GM18508 (cell line): ENCODE data around the gene OR10T2.
"Not testable (repeated sequence)": the region's sequence is repeated elsewhere in the genome, so short reads cannot be mapped to it uniquely, and the experiment has no call there.

ENCODE experiments used
- ATAC-seq: cut with Tn5 transposase; IDR thresholded peaks from one replicate; pipeline ENCODE4 v1.9.1; 2021; ENCODE audit warnings: moderate number of reproducible peaks; ENCODE audit not compliant: insufficient read depth, unreplicated experiment

OR10T2 gene

DNA sequence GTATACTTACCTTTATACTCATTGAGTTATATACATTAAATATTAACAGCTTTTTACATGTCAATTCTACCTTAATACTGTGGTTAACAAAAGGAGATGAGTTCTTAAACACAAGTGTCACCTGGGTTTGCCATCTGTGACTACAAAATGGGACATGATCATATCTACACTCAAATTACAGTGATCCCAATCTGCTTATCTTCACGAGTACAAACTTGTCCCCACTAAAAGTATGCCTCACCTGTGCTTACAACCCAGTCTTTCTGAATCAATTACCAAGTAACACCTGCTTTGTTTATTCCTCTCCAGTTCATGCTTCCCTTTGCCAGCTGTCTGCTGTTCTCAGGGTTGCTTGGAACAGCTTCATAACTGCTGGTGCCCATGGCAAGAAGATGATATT is 36.8 kb downstream of the OR10T2 start:
- no peak for ATAC-seq

DNA sequence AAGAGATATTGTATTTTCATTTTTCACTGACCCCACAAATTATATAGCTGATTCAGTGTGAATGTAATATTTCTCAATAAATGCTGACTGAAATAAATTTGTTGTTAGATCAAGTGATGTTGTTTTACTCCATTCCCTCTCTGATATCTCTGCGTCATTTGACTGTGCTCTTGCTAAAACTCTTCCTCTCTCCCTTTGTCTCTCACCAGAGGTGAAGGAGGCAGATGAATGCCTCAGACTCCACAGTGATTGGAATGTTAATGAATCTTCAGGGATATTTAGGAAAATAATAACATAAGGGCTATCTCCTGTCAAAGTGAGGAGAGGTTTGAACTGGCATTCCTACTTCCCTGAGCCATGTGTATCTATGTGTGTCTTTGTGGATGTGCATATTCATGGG is 41.8 kb downstream of the OR10T2 start:
- no peak for ATAC-seq

DNA sequence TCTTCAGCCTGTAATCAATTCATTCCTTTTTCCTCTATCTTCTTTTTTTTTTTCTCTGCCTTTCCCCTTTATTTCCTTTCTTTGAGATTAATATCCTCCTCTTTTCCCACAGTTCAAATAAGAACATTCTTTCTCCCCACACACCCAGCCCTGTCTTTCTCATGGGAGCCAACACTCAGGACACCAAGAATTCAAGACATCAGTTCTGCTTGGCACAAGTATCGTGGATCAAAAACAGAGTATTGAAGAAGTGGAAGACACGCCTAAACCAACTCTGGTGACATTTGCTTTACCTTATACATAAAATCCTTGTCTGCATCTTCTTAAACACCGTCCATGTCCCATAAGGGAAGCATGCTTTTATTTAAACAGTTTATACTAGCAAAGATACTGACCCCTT is 42.6 kb downstream of the OR10T2 start:
- ATAC-seq: no peak

DNA sequence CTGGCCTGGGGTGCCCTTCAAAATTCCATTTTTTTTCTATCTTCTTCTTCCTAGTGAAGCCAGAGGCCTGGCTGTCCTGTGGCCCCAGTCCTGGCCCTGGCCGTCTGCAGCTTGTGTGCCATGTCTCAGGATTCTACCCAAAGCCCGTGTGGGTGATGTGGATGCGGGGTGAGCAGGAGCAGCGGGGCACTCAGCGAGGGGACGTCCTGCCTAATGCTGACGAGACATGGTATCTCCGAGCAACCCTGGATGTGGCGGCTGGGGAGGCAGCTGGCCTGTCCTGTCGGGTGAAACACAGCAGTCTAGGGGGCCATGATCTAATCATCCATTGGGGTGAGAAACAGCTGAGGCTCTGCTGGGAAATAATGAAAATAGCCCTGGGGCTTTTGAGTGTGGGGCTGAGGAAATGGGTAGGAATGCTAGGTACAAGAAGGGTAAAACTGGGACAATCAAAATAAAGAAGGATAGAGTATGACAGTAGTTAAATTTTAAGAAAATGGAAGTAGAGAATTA is 43.4 kb downstream of the OR10T2 start:
- ATAC-seq: no peak

DNA sequence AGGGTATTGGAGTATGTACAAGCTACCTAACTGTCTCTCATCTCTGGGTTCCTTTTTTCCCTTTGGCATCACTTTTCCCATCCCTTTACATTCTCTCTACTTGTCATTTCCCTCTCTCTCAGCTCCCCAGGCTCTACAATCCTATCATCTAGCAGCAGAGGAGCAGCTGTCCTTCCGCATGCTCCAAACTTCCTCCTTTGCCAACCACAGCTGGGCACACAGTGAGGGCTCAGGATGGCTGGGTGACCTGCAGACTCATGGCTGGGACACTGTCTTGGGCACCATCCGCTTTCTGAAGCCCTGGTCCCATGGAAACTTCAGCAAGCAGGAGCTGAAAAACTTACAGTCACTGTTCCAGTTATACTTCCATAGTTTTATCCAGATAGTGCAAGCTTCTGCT is 45.0 kb downstream of the OR10T2 start:
- no peak for ATAC-seq

DNA sequence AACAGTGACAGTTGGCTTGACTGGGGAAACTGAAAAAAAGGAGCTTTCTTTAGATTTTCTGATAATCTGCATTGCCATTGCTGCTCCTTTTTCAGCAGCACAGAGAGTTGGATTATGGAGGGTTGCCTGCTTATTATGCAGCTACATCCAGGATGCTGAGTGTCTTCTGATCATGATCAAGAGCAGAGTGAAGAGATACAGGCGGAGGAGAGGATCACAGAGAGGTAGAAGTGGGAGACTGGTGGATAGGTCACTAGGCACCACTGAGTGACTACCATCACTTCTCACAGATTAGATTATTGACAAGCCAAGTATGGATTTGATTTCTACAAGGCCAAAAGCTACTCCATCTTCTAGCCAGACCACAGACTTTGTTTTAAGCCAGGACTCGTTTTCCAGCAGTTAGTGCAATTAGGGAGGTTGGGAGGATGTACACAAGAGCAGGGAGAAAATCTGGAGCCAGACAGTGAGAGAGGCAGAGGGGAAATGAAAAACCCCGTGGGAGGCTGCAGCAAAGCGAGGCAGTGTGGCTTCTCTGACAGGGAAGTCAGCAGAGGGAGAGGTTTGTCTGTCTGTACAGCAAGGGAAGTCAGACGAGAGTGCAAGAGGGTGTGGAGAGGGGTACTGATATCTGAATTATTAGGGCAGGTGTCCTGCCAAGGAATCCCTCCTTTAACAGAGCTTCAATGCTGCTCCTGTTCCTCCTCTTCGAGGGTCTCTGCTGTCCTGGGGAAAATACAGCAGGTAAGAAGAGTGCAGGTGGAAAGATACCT is 45.8 kb downstream of the OR10T2 start, which contains the start of gene CD1E:
TSS of gene CD1E (plus strand) at position 592 of the 773 bp plus-strand sequence. CDS start at position 687, 95 bp downstream.
- no peak for ATAC-seq

DNA sequence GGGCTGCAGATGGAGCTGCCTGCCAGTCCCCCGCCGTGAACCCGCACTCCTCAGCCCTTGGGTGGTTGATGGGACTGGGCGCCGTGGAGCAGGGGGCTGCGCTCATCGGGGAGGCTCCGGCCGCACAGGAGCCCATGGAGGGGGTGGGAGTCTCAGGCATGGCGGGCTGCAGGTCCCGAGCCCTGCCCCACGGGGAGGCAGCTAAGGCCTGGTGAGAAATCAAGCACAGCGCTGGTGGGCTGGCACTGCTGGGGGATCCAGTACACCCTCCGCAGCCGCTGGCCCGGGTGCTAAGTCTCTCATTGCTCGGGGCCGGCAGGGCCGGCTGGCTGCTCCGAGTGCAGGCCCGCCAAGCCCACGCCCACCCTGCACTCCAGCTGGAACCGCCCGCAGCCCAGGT is 50.3 kb downstream of the OR10T2 start:
- ATAC-seq: not testable (repeated sequence)
